Right atrium auricular region (tissue), 2 donors: Measurements from ENCODE around the gene MAP3K21. TPM values are rescaled to one million over a fixed set of nuclear protein-coding genes. Genes with fewer than 3 reads are reported as not detected.

Experiments
- DNase-seq: peaks from one replicate; pipeline ENCODE4 v3.0.0-alpha.2; 2019; ENCODE audit warnings: low spot score
- H3K27ac ChIP-seq, 2 donors: fragments of 200-600 bp; sonication (generic); 1 replicate in 1 of 2; 2 replicates in 1 of 2; pipeline ENCODE4 v1.5.1; 2016 to 2019
- H3K27me3 ChIP-seq, 2 donors: fragments of 200-600 bp; sonication (generic); one replicate each; pipeline versions ENCODE4 v1.5.1 to v1.6.0; 2017 to 2019
- H3K36me3 ChIP-seq: fragments of 200-600 bp; sonication (generic); one replicate; pipeline ENCODE4 v1.5.1; 2016
- H3K4me1 ChIP-seq, 2 donors: fragments of 200-600 bp; sonication (generic); one replicate each; pipeline versions ENCODE4 v1.5.1 to v1.6.0; 2017 to 2019
- H3K4me3 ChIP-seq, 2 donors: fragments of 200-600 bp; sonication (generic); 1 replicate in 1 of 2; 2 replicates in 1 of 2; pipeline ENCODE4 v1.5.1; 2017 to 2019; ENCODE audit warnings: mild to moderate bottlenecking in 1 of 2, moderate library complexity in 1 of 2
- H3K9me3 ChIP-seq, 2 donors: fragments of 200-600 bp; sonication (generic); one replicate each; pipeline ENCODE4 v1.5.1; 2019
- CTCF ChIP-seq, 2 donors: fragments of 200-600 bp; sonication (generic); IDR thresholded peaks; one replicate each; pipeline ENCODE4 v1.5.1; 2019; ENCODE audit warnings: antibody characterized with exemption in 2 of 2
- total RNA-seq, 2 donors: library from RNA; depleted of rRNA; stranded (reverse); fragments of >200 nt; gene quantifications; one replicate each; pipeline ENCODE4 v1.1.0, GENCODE V29; 2016

MAP3K21 gene
- total RNA-seq, 2 donors from 2014 or later = 1.2 to 1.4 TPM

- peak overlapping the region in 1 of 2 donors; percentile 21 for H3K27ac ChIP-seq
- no peaks in the 10 kb centered on the region for H3K36me3 ChIP-seq
- DNase-seq = no peak
- H3K4me3 ChIP-seq = no peak overlapping the region
- H3K27me3 ChIP-seq = no peaks in the 10 kb centered on the region
- H3K4me1 ChIP-seq = no peaks in the 10 kb centered on the region
- H3K9me3 ChIP-seq = peaks cover 0 to 13% of the 10 kb centered on the region in 2 donors
- no peak for TF ChIP-seq CTCF (IDR thresholded peaks at IDR 0.05)
Observed at GRCh38 chr1:233406994-233407631, 79.6 kb downstream of the MAP3K21 start.

GRCh38 chr1:233409540-233409939 is 82.0 kb downstream of the MAP3K21 start:
- DNase-seq = no peak
- H3K27ac ChIP-seq = no peak overlapping the region
- peaks cover 0 to 13% of the 10 kb centered on the region in 2 donors for H3K9me3 ChIP-seq
- H3K4me3 ChIP-seq = no peak overlapping the region
- no peaks in the 10 kb centered on the region for H3K27me3 ChIP-seq
- no peak for TF ChIP-seq CTCF (IDR thresholded peaks at IDR 0.05)
- no peaks in the 10 kb centered on the region for H3K36me3 ChIP-seq
- no peaks in the 10 kb centered on the region for H3K4me1 ChIP-seq

- Histone ChIP-seq H3K27ac (no peak overlapping the region), H3K36me3 (no peaks in the 10 kb centered on the region), H3K27me3 (no peaks in the 10 kb centered on the region), H3K4me3 (no peak overlapping the region), H3K9me3 (peaks cover 0 to 13% of the 10 kb centered on the region in 2 donors), H3K4me1 (no peaks in the 10 kb centered on the region)
- no peak for TF ChIP-seq CTCF (IDR thresholded peaks at IDR 0.05)
- no peak for DNase-seq
Observed at GRCh38 chr1:233410906-233411305, 83.4 kb downstream of the MAP3K21 start.

- Histone ChIP-seq H3K9me3 (peaks cover 0 to 8% of the 10 kb centered on the region in 2 donors), H3K27ac (no peak overlapping the region), H3K4me3 (no peak overlapping the region), H3K36me3 (no peaks in the 10 kb centered on the region), H3K27me3 (no peaks in the 10 kb centered on the region), H3K4me1 (no peaks in the 10 kb centered on the region)
- TF ChIP-seq CTCF (IDR thresholded peaks at IDR 0.05) = no peak
- no peak for DNase-seq
Observed at GRCh38 chr1:233412812-233413211, 85.3 kb downstream of the MAP3K21 start.

GRCh38 chr1:233421293-233421692 is 93.8 kb downstream of the MAP3K21 start:
- Histone ChIP-seq H3K36me3 (no peaks in the 10 kb centered on the region), H3K9me3 (peaks cover 0 to 7% of the 10 kb centered on the region in 2 donors), H3K4me3 (no peak overlapping the region), H3K27ac (no peak overlapping the region), H3K27me3 (no peaks in the 10 kb centered on the region), H3K4me1 (no peaks in the 10 kb centered on the region)
- TF ChIP-seq CTCF (IDR thresholded peaks at IDR 0.05) = no peak
- DNase-seq = no peak

GRCh38 chr1:233424779-233425178 is 97.3 kb downstream of the MAP3K21 start:
- no peak for TF ChIP-seq CTCF (IDR thresholded peaks at IDR 0.05)
- no peaks in the 10 kb centered on the region for H3K36me3 ChIP-seq
- no peaks in the 10 kb centered on the region for H3K4me1 ChIP-seq
- no peaks in the 10 kb centered on the region for H3K27me3 ChIP-seq
- peaks cover 0 to 7% of the 10 kb centered on the region in 2 donors for H3K9me3 ChIP-seq
- H3K27ac ChIP-seq = no peak overlapping the region
- no peak for DNase-seq
- H3K4me3 ChIP-seq = no peak overlapping the region
